HT-29 (cell line): ENCODE data around the gene SMYD3. TPM values are rescaled to one million over a fixed set of nuclear protein-coding genes. Genes with fewer than 3 reads are reported as not detected.

Experiments
- DNase-seq: peaks from one replicate; pipeline ENCODE4 v3.0.0-alpha.2; 2015; ENCODE audit warnings: low spot score
- total RNA-seq: library from RNA; depleted of rRNA; stranded (reverse); fragments of >200 nt; shearing (Covaris generic); gene quantifications from 2 replicates; pipeline ENCODE4 v1.2.3, GENCODE V29; 2014; rRNA removed

The SMYD3 gene
- 16.9 and 24.3 TPM in 2 replicates for total RNA-seq

- peak; percentile 71 for DNase-seq
Measured at GRCh38 chr1:246506674-246507481, at the start of gene SMYD3. Gene SMYD3, minus strand, starts transcription at chr1:246507279.

DNA sequence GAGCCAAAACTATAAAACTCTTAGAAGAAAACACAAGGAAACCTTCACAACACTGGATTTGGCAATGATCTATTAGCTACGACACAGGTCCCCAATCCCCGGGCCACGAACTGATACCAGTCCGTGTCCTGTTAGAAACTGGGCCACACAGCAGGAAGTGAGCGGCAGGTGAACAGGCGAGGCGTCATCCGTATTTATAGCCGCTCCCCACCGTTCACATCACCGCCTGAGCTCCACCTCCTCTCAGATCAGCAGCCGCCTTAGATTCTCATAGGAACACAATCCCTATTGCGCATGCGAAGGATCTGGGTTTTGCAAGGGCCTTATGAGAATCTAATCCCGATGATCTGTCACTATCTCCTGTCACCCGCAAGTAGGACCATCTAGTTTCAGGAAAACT is 47.1 kb upstream of the SMYD3 start:
- DNase-seq = no peak

DNA sequence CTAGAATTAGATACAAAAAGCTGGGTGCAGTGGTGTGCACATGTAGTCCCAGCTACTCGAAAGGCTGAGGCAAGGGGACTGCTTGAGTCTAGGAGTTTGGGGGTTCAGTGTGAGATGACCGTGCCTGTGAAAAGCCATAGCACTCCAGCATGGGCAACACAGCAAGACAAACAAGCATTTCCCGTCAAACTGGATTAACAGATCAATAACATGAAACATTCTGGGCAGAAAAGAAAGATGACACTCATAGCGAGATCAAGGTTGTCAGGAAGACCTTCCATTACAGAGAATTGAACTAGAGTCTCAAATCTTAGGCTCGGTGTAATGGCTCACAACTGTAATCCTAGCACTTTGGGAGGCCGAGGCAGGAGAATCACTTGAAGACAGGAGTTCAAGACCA is 45.0 kb upstream of the SMYD3 start:
- no peak for DNase-seq

- DNase-seq = no peak
Measured at GRCh38 chr1:246550402-246550801, 43.3 kb upstream of the SMYD3 start.

GRCh38 chr1:246549665-246550064 is 42.6 kb upstream of the SMYD3 start:
- DNase-seq = no peak

- no peak for DNase-seq
Measured at GRCh38 chr1:246544001-246544400, 36.9 kb upstream of the SMYD3 start.

DNA sequence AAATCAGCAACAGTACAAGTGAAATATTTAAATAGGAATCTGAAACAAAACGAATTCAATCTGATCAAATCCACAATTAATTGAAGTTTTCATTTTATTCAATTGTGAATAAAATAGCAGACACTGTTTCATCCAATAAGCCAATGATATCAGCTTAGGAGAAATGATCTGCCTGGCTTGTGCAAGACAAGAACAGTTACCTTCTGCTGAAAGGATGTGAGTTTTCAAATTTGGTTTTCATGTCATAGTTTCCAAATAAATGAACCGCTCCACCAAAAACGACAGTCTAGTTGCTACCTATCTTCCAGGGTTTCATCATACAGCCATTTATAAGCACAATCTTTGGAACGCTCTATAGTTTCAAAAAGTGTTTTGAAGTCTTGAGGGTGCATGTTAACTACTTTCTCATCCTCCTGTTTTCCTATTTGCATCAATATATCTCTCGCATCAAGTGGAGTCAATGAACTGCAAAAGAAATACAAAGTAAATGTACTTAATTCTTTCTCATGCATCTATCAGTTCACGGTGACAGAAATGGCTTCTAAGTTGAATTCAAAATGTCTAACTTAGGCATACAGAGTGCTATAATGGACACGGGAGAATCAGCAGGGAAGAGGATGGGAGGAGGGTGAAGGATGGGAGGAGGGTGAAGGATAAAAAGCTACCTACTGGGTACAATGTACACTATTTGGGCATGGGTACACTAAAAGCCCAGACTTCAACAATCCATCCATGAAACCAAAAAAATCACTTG is 33.8 kb upstream of the SMYD3 start:
- DNase-seq = no peak

DNA sequence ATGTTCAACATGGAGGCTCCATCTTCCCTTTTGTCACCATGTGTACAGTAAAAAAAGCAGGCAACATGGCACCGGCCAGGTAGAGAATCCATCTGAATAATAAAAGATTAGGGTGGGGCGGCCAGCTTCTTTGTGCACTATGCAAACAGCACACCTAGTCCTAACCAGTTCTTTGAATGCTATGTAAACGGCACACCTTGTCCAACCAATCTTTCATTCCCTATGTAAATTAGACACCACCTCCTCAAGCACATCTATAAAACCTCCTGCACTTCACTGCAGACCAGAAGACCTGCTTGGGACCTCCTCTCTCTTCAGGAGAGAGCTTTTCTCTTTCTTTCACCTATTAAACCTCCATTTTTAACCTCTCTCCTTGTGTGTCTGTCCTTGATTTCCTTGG is 30.8 kb upstream of the SMYD3 start:
- peak; percentile 55 for DNase-seq

- DNase-seq = no peak
Measured at GRCh38 chr1:246537441-246537840, 30.4 kb upstream of the SMYD3 start.

DNA sequence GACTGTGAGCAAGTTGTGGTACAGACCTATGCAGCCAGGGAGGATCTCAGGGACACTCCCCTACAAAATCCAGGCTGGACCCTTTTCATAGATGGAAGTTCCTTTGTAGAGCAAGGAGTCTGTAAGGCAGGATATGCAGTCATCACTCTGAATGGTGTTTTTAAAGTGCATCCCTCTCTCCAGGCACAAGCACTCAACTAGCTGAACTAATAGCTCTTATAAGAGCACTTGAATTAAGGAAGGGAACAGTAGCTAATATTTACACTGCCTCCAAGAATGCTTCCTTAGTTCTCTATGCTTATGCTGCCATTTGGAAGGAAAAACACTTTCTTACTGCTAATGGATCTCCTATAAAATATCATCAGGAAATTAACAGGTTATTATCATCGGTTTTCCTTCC is 27.0 kb upstream of the SMYD3 start:
- DNase-seq = no peak

GRCh38 chr1:246533371-246533905 is 26.4 kb upstream of the SMYD3 start:
- no peak for DNase-seq

GRCh38 chr1:246532519-246532918 is 25.4 kb upstream of the SMYD3 start:
- peak; percentile 5 for DNase-seq

DNA sequence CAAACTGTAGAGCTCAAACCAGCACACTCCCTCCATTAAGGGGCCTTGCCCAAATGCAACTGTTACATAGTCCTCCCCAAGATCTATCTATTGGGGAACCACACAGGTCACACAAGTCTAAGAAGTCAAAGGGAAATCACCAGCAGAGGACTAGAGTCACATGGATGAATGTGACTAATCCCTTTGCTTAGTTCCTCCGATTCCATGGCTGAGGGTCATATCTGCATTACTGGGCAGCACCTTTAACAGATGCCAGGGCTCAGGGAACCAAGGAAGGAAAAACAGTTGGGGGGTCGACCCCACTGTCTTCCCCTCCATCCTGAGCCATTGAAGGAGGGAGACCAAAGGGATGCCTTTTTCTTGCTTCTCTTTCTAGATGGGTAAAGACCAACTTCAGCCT is 23.4 kb upstream of the SMYD3 start:
- DNase-seq = no peak

GRCh38 chr1:246528933-246529731 is 22.1 kb upstream of the SMYD3 start:
- no peak for DNase-seq

- no peak for DNase-seq
Measured at GRCh38 chr1:246527402-246528088, 20.5 kb upstream of the SMYD3 start.

DNA sequence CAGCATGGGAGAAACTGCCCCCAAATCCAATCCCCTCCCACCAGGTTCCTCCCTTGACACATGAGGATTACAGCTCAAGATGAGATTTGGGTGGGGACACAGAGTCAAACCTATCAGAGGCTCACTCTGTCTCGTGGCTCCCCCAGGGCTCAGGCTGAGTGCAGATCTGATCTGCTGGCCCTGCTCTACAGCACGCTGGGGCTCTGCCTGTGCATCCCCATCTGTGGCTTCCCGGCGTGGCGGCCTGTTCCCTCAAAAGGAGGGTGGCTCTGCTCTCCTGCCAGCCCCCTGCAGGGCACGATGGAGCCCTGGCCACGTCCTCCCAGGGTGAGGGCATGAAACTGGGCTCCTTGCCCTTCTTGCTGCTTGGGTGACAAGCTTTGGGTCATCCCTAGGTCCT is 19.8 kb upstream of the SMYD3 start:
- DNase-seq = no peak

DNA sequence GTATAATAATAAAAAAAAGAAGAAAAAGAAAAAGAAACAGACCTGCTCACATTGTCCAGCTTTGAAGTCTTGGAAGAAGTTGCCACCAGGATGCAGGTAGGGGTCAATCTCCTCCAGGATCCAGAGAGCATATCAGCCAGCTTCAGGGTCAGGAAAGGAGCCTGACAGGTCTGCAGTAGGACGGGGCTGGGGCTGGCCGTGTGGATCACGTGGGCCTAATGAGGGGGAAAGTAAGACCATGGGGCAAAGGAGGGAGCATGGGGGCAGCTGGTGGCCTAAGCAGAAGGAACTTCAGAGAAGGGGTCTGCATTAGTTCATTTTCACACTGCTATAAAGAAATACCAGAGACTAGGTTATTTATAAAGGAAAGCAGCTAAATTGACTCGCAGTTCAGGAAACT is 19.3 kb upstream of the SMYD3 start:
- no peak for DNase-seq

- DNase-seq = no peak
Measured at GRCh38 chr1:246519514-246519913, 12.4 kb upstream of the SMYD3 start.

DNA sequence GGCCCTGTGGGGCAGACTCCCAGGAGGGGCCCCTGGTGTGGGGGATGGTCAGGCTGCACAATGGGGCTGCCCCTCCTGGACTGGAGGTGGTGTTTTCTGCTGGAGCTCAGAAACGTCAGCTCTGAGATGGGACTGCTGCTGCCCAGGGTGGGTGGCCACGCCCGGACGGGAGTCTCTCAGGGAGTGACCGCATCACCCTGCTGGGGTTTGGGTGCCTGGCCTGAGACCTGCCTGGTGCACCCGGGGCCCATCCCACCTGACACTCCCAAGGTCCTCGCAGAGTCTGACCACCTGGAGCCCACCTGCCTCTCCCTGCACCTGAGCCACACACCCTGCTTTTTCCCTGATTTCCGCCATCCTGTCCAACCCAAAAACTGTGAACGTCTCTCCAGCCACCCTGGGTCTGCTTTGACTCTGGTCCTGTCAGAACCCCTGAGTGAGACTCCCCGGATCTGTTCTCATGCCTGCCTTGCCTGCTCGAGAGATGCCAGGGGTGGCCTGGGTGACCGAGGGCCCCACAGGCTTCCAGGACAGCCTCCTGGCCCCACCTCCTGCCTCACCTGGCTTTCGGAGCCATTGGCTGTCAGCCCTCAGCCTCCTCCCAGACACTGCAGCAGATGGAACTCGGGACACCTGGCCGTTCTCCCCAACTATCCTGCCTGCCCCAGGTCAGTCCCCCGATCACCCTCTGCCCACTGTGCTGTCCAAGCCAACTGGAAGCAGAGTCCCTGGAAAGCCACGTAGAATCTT is 11.6 kb upstream of the SMYD3 start:
- DNase-seq = no peak

DNA sequence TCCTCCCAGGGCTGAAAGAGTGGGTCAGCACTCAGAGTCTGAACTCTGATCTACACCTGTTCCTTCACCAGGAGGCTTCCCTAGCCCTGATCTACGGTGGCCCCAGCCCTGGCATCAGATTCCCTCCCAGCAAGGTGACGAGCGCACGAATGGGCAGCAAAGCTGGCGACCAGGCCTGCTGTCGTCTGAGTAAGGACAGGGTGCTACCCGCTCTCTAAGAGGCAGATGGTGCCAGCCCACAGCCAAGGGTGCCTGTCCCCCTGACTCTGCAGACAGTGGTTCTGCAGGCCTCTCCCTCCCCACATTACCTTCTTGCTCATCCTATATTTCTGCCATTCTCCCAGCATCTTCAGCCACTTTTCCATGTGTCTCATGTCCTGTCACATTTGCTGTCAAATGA is 10.3 kb upstream of the SMYD3 start:
- DNase-seq = no peak

GRCh38 chr1:246516126-246516525 is 9.0 kb upstream of the SMYD3 start:
- DNase-seq = no peak
